ENCODE data around the gene PLXNA4.

- TF ChIP-seq POLR2A (IDR thresholded peaks at IDR 0.05) (no peak), CTCF (IDR thresholded peaks at IDR 0.05) (no peak)
Observed at GRCh38 chr7:132497098-132497497, 79.2 kb downstream of the PLXNA4 start.

All from body of pancreas (tissue), 4 donors.